ENCODE data around the gene STIMATE. TPM values are rescaled to one million over a fixed set of nuclear protein-coding genes. Genes with fewer than 3 reads are reported as not detected.

The STIMATE gene
- total RNA-seq, 6 experiments from 2014 or later: 17.4 to 48.5 (median 33.8) TPM

- Histone ChIP-seq H3K27me3 (no peaks in the 10 kb centered on the region), H3K4me3 (peak overlapping the region in 1 of 3 donors; percentile 26), H3K9me3 (no peaks in the 10 kb centered on the region), H3K27ac (peak overlapping the region; percentile 63 to 84 (median 70)), H3K36me3 (no peaks in the 10 kb centered on the region), H3K4me1 (peaks cover 0 to 62% (median 16%) of the 10 kb centered on the region in 4 donors)
- DNase-seq (peak; percentile 70 to 92 (median 86)), ATAC-seq (peak; percentile 74 to 82 (median 76))
- 31% methylated on average over 4 of the region's 4 CpGs for WGBS (ENCODE audit: insufficient coverage, low coverage, low lambda C conversion rate, missing lambda C conversion rate)
- TF ChIP-seq POLR2A (IDR thresholded peaks at IDR 0.05): peak; percentile 49
- TF ChIP-seq, protein P1, sequence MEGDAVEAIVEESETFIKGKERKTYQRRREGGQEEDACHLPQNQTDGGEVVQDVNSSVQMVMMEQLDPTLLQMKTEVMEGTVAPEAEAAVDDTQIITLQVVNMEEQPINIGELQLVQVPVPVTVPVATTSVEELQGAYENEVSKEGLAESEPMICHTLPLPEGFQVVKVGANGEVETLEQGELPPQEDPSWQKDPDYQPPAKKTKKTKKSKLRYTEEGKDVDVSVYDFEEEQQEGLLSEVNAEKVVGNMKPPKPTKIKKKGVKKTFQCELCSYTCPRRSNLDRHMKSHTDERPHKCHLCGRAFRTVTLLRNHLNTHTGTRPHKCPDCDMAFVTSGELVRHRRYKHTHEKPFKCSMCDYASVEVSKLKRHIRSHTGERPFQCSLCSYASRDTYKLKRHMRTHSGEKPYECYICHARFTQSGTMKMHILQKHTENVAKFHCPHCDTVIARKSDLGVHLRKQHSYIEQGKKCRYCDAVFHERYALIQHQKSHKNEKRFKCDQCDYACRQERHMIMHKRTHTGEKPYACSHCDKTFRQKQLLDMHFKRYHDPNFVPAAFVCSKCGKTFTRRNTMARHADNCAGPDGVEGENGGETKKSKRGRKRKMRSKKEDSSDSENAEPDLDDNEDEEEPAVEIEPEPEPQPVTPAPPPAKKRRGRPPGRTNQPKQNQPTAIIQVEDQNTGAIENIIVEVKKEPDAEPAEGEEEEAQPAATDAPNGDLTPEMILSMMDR (IDR thresholded peaks at IDR 0.05): no peak
- intact Hi-C loops (cut with DNase I): no loop called here
Measured at GRCh38 chr3:52893723-52894122, 3.6 kb downstream of the STIMATE start.

DNA sequence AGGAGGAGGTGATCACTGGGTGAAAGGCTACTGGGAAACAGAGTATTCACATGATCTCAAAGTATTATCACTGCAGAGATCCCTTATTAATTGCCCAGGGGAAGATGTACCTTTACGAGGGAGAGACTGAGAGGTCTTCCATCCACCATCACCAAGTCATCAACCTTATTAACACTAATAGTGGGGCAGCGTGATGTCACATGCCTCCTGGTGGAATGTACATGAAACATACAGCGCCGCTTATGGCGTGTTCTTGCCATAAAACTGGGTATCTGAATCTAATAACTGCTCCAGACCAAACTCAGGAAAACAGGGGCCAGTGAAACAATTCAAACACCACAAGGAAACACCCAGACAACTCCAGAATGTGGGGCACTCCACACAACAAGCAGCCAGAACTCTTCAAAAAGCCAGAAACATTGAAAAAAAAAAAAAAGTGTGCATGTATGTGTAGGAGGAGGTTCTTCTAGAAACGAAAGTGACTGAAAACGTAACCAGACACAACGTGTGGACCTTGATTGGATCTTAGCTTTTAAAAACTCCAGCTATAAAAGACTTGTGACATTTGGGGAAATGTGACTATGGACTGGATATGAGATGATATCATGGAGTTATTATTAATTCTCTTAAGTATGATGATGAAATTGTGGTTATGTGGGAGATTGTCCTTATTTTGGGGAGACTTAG is 4.6 kb downstream of the STIMATE start:
- Histone ChIP-seq H3K27me3 (no peaks in the 10 kb centered on the region), H3K4me1 (peaks cover 0 to 62% (median 16%) of the 10 kb centered on the region in 4 donors), H3K27ac (peak overlapping the region; percentile 63 to 84 (median 70)), H3K4me3 (peak overlapping the region; percentile 2 to 28 (median 26)), H3K9me3 (no peaks in the 10 kb centered on the region), H3K36me3 (no peaks in the 10 kb centered on the region)
- intact Hi-C loops (cut with DNase I): no loop called here
- TF ChIP-seq POLR2A (IDR thresholded peaks at IDR 0.05): no peak
- TF ChIP-seq, protein P1 (IDR thresholded peaks at IDR 0.05): peak in 2 of 4 donors; percentile 4 to 14
- WGBS (ENCODE audit: insufficient coverage, low coverage, low lambda C conversion rate, missing lambda C conversion rate): 24% methylated on average over 6 of the region's 8 CpGs
- peak in 2 of 4 donors; percentile 5 to 25 for ATAC-seq
- no peak for DNase-seq

DNA sequence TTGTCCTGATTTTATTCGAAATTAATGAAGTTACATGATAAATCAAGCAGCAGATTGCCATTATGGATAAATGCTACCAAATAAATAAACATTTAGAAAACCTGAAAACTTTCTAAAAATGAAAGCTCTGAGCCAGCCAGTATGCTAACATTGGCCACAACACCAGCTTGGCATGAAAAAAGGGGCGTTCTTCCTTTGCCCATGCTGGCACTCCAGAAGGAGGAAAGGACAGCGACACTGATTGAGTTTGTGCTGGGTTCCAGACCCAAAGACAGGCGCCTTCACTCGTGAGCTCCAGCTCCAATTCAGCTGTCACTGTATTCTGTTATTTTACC is 5.1 kb downstream of the STIMATE start:
- intact Hi-C loops (cut with DNase I): no loop called here
- no peaks in the 10 kb centered on the region for H3K36me3 ChIP-seq
- DNase-seq (peak in 2 of 3 donors; percentile 64 to 80), ATAC-seq (peak; percentile 39 to 64 (median 59))
- TF ChIP-seq, protein P1 (IDR thresholded peaks at IDR 0.05): peak in 2 of 4 donors; percentile 2 to 8
- no peak for TF ChIP-seq POLR2A (IDR thresholded peaks at IDR 0.05)
- H3K4me1 ChIP-seq: peaks cover 0 to 62% (median 16%) of the 10 kb centered on the region in 4 donors
- peak overlapping the region; percentile 2 to 28 (median 26) for H3K4me3 ChIP-seq
- no peaks in the 10 kb centered on the region for H3K27me3 ChIP-seq
- no peaks in the 10 kb centered on the region for H3K9me3 ChIP-seq
- H3K27ac ChIP-seq: peak overlapping the region; percentile 63 to 84 (median 70)
- 17% methylated on average over 5 of the region's 5 CpGs for WGBS (ENCODE audit: insufficient coverage, low coverage, low lambda C conversion rate, missing lambda C conversion rate)

DNA sequence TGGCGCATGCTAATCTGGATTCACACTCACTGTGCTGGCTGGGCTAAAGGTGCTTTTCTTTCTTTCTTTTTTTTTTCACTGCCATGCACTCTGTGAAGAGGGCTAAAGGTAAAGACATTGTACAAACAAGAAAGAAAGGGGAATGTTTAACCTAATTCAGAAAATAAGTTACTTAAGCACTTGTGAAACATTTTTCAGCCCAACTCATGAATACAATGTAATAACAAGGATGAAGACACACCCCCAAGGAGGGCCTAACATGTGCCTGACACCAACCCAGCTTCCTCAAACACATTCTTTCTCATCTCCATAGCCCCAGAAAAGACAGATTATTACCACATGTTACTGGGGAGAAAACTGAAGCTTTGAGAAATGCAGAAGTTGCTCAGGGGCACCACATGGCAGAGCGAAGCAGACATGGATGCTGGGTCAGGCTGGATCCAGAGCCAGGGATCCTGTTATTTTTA is 5.7 kb downstream of the STIMATE start:
- no peak for TF ChIP-seq POLR2A (IDR thresholded peaks at IDR 0.05)
- TF ChIP-seq, protein P1 (IDR thresholded peaks at IDR 0.05): no peak
- ATAC-seq (peak; percentile 23 to 53 (median 36)), DNase-seq (no peak)
- 34% methylated on average over 2 of the region's 2 CpGs for WGBS (ENCODE audit: insufficient coverage, low coverage, low lambda C conversion rate, missing lambda C conversion rate)
- Histone ChIP-seq H3K27me3 (no peaks in the 10 kb centered on the region), H3K4me3 (peak overlapping the region in 2 of 3 donors; percentile 26 to 28), H3K27ac (peak overlapping the region; percentile 63 to 84 (median 70)), H3K36me3 (no peaks in the 10 kb centered on the region), H3K9me3 (no peaks in the 10 kb centered on the region), H3K4me1 (peaks cover 0 to 62% (median 16%) of the 10 kb centered on the region in 4 donors)
- intact Hi-C loops (cut with DNase I): no loop called here
